GM12891 (cell line): Measurements from ENCODE around the gene BICD1.
"Not testable (repeated sequence)": the region's sequence is repeated elsewhere in the genome, so short reads cannot be mapped to it uniquely, and the experiment has no call there.

Experiments used
- DNase-seq: peaks from one replicate; pipeline ENCODE4 v3.0.0; 2011; ENCODE audit warnings: low spot score; ENCODE audit not compliant: insufficient read length
- FAIRE-seq: peaks from 2 replicates; lab custom pipeline; 2011; peaks lifted over from hg19 to GRCh38; lab: Jason Lieb, UNC
- PAX5 ChIP-seq: IDR thresholded peaks from 2 replicates; pipeline ENCODE4 v1.6.1; 2011; ENCODE audit warnings: low read length, moderate library complexity, mild to moderate bottlenecking; ENCODE audit not compliant: insufficient read depth, severe bottlenecking
- POLR2A ChIP-seq: IDR thresholded peaks from 2 replicates; pipeline ENCODE4 v1.6.1; 2011; ENCODE audit warnings: low read depth, low read length, control low read depth
- POLR2AphosphoS5 ChIP-seq: IDR thresholded peaks from 2 replicates; pipeline ENCODE4 v1.6.1; 2011; ENCODE audit warnings: low read depth, low read length, control low read depth
- POU2F2 ChIP-seq: IDR thresholded peaks from 2 replicates; pipeline ENCODE4 v1.6.1; 2011; ENCODE audit warnings: low read depth, mild to moderate bottlenecking, control low read depth, low read length, moderate library complexity
- SPI1 ChIP-seq: IDR thresholded peaks from 2 replicates; pipeline ENCODE4 v1.6.1; 2011; ENCODE audit warnings: low read depth, low read length, control low read depth
- TAF1 ChIP-seq: IDR thresholded peaks from 2 replicates; pipeline ENCODE4 v1.6.1; 2011; ENCODE audit warnings: low read depth, low read length, control low read depth

BICD1 gene

DNA sequence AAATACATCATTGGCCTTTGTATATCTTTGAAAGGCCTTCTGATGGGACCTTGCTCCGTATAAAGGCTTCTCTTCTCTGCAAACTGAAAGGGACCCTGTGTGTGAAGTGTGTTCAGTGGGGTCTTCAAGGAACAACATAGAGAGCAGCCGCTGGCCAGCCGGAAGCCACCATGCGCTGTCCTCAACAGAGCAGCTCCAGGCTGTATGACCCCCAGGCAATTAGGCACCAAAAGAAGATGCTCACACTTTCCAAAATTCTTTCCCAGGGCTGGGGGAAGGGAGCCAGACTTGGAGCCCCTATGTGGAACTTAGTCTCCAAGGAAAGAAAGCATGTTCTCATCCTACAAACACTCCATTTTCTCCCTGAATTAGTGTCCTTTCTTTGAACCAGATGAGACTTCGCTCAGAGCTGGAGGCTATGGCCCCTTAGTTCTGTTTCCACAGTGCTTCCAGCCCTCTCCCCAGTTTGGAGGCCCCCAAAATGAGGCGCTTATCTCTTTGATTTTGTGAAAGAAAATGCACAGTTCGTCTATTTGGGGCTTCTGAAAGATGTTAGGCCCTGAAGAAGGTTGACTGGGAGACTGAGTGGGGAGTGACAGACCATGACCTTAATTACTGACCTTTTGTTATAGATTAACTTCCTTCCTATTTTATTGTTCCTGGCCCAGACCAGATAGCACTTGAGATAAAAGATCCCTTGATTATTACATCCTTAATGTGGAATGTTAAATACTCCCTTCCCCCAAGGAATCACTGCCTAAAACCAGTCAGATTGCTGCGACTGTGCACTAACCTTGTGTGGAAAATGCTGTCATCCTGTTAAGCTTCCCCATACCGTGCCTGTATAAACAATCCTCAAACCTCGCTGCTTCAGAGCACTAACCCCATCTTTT, 164.4 kb downstream of the BICD1 start:
- peak; percentile 79 for FAIRE-seq

DNA sequence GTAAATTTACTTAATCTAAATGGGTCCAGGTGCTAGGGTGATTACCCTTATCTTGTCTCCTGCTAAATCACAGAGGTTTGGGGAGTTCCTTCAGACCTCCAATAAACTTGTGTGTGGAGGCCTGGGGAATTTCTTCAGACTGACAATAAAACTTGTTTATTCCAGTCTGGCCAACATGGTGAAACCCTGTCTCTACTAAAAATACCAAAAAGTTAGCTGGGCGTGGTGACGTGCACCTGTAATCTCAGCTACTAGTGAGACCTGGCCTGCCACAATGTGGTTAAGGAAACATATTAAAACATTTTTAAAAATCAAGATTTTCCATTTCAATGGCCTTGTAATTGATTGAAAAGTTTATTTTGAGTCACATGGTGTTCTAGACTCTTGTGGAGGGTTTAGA, 165.8 kb downstream of the BICD1 start:
- no peak for FAIRE-seq

More for the DNA sequence above, 164.4 kb downstream of the BICD1 start:
- TF ChIP-seq PAX5 = no peak
- no peak for TF ChIP-seq POLR2A
- no peak for TF ChIP-seq POU2F2
- TF ChIP-seq TAF1 = no peak
- TF ChIP-seq POLR2AphosphoS5 = no peak
- TF ChIP-seq SPI1 = no peak
- DNase-seq = no peak

DNA sequence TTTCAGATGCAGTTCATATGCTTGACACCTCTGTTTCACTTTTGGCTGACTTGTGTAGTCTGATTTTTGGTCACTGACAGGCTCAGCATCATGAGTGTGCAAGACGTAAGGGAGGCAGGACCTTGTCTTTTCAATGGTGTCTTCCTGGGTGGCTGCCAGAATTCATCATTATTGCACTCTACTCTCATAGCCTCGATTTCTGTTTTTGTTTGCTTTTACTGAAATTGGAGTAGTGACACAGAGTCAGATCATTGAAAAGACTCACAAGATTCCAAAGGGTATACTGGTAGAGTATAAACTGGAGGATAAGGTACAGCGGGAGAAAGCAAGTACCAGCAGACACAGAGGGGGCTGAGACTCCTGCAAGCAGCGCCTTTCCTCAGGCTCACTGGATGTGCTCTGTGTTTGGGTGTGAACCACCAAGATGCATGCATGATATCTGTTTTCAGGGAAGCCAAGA, 166.4 kb downstream of the BICD1 start:
- DNase-seq (no peak), FAIRE-seq (no peak)
- no peak for TF ChIP-seq TAF1
- no peak for TF ChIP-seq PAX5
- TF ChIP-seq POU2F2 = no peak
- no peak for TF ChIP-seq SPI1
- no peak for TF ChIP-seq POLR2A
- TF ChIP-seq POLR2AphosphoS5 = no peak

More for the DNA sequence above, 165.8 kb downstream of the BICD1 start:
- TF ChIP-seq POLR2A = no peak
- TF ChIP-seq PAX5 = no peak
- no peak for TF ChIP-seq POLR2AphosphoS5
- TF ChIP-seq TAF1 = no peak
- TF ChIP-seq SPI1 = no peak
- TF ChIP-seq POU2F2 = no peak
- DNase-seq = no peak

DNA sequence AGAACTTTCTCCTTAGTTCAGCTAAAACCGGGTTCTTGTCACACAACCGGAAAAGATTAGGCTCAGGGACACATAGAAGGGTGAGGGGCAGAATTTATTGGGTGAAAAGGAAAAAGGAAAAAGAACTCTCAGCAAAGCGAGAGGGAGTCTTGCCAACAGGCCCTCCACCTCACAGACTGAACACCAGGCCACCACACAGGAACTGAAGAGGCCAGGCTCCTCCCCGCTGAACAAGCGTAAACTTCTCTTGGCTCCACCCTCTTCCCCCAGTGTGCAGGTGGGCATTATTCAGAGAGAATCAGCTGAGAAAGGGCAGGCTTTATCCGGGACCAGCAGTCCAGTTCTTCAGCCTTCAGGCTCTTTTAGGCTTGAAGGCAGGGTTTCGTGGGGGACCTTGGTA, 167.1 kb downstream of the BICD1 start:
- TF ChIP-seq POU2F2 = peak; percentile 62; the same call in 1 of the 2 replicates
- peak; percentile 92 for TF ChIP-seq TAF1
- no peak for TF ChIP-seq PAX5
- peak; percentile 91 for TF ChIP-seq POLR2AphosphoS5
- peak; percentile 95 for TF ChIP-seq POLR2A
- peak; percentile 39; the same call in 1 of the 2 replicates for TF ChIP-seq SPI1
- DNase-seq = no peak
- peak; percentile 95 for FAIRE-seq

DNA sequence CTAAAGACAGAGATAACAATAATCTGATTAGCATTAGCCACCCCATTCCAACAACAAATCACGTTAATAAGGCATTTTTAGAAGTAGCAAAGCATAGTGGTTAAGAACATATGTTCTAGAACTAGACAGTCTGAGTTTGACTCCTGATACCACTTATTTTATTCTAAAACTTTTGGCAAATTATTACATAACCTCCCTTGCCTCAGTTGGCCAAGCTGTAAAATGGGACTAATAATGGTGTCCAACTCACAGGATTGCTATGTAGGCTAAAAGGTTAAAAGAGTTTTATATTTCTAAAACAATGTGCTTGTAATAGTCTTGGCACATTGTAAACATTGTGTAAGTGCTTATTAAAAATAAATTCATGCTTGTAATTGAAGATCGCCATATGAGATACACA, 168.0 kb downstream of the BICD1 start:
- TF ChIP-seq SPI1 (no peak), POLR2A (no peak), PAX5 (no peak), TAF1 (no peak), POU2F2 (no peak), POLR2AphosphoS5 (no peak)
- no peak for FAIRE-seq

DNA sequence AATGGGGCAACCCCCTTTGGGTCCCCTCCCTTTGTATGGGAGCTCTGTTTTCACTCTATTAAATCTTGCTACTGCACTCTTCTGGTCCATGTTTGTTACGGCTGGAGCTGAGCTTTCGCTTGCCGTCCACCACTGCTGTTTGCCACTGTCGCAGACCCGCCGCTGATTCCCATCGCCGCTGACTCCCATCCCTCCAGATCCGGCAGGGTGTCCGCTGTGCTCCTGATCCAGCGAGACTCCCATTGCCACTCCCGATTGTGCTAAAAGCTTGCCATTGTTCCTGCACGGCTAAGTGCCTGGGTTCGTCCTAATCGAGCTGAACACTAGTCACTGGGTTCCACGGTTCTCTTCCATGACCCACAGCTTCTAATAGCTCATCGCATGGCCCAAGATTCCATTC, 168.9 kb downstream of the BICD1 start:
- not testable (repeated sequence) for FAIRE-seq, DNase-seq

More for the DNA sequence above, 168.0 kb downstream of the BICD1 start:
- DNase-seq = no peak

DNA sequence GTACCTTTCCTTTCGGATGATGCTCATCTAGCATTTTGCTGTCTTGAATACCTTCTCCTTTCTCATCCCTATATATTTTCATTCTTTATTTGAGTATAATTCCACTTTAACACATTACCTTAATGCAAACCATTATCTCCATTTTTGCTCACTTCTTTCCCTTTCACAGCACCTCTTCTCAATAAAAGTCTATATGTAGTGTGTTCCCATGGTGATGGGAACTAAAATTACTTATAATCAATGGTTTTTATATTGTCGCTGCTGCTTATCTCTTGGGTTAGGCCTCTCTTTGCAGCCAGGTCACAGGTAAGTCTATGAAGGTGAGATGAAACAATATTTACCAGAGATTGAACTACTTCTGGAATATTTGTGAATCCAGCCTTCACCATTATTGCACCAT, 171.1 kb downstream of the BICD1 start:
- FAIRE-seq = no peak

DNA sequence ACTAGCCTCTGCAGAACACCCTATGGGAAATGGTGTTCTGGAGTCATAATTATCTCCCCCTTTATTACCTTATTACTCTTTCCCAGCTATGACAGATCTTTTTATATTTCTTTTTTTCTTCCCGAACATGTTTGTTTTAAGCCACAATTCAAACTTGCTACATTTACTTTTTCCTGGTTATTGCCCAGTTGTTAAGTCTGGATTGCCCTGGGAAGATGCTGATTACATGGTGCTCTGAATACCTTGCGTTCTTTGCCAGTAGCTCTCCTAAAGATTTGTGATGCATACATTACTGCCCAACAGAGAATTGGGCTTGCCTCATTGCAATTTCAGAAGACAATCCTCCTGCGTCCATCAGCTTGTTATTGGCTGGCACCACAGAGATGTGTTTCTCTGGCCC, 174.5 kb downstream of the BICD1 start:
- FAIRE-seq (no peak), DNase-seq (no peak)
- no peak for TF ChIP-seq SPI1

More for the DNA sequence above, 171.1 kb downstream of the BICD1 start:
- no peak for TF ChIP-seq POLR2AphosphoS5
- DNase-seq = no peak

DNA sequence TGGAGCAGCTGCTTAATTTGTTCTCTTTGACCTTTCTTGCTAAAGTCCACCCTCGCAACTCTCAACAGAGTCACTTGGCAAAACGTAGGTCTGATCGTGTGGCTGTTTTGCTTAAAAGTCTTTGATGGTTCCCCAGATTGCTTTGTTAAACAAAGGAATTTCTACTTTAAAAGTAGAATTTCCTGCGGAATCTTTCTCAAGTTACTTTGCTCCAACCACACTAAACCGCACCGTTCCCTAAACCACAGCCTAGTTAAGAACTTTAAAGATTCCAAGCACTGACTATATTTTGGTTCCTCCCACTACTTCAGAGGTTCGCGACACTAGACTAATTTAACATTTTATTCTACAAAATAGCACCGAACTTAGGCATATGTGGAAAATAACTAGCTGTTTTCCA, 177.9 kb downstream of the BICD1 start:
- FAIRE-seq (no peak), DNase-seq (no peak)
- TF ChIP-seq POLR2A (no peak), POU2F2 (no peak), TAF1 (no peak), SPI1 (no peak), POLR2AphosphoS5 (no peak), PAX5 (no peak)

DNA sequence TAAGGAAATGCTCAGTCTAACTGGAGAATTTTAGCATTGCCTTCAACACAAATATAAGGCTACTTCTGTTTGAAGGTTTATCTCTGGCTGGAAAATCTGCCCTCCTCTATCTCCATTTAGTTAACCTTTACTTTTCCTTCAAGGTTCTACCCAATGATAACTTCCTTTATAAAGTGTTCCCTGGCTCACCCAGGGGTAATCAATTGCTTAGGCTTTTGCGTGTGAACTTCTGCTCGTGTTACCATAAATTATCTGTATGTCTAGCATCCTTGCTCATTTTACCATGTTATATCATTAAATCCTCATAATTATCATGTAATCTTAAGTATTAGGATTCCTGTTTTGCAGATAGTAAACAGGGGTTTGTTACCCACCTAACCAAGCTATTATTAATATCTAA, 178.4 kb downstream of the BICD1 start:
- DNase-seq = no peak
- FAIRE-seq = no peak

More for the DNA sequence above, 178.4 kb downstream of the BICD1 start:
- TF ChIP-seq SPI1 (no peak), POLR2AphosphoS5 (no peak), TAF1 (no peak), POLR2A (no peak), PAX5 (no peak), POU2F2 (no peak)
